ENCODE data around the gene MEX3D.

- TF ChIP-seq EP300 (IDR thresholded peaks at IDR 0.05) (no peak), POLR2A (IDR thresholded peaks at IDR 0.05) (no peak), CTCF (IDR thresholded peaks at IDR 0.05) (no peak), POLR2AphosphoS5 (IDR thresholded peaks at IDR 0.05) (no peak)
Observed at GRCh38 chr19:1577929-1578618, 9.9 kb upstream of the MEX3D start.

All from stomach (tissue), 4 donors.